Kidney (tissue), 14 donors: Measurements from ENCODE around the gene HOXD3. TPM values are rescaled to one million over a fixed set of nuclear protein-coding genes. Genes with fewer than 3 reads are reported as not detected.

Experiments
- DNase-seq, 5 donors: peaks; one replicate each; pipeline ENCODE4 v3.0.0-alpha.2; 2013 to 2020
- FAIRE-seq: peaks from 2 replicates; lab custom pipeline; 2012; peaks lifted over from hg19 to GRCh38; lab: Jason Lieb, UNC
- H3K27ac ChIP-seq, 2 donors: one replicate each; pipeline ENCODE4 v1.7.0; 2013; ENCODE audit warnings: low read depth in 2 of 2, low read length in 2 of 2, inconsistent platforms in 1 of 2
- H3K27me3 ChIP-seq: one replicate; pipeline ENCODE4 v1.7.1; 2013; ENCODE audit warnings: low read length, inconsistent platforms; ENCODE audit not compliant: control insufficient read depth, insufficient read depth
- H3K36me3 ChIP-seq, 3 donors: one replicate each; pipeline versions ENCODE4 v1.7.0 to v1.7.1; 2013; ENCODE audit warnings: low read length in 3 of 3, control low read depth in 1 of 3, inconsistent platforms in 1 of 3; ENCODE audit not compliant: insufficient read depth in 3 of 3, control insufficient read depth in 2 of 3
- H3K4me1 ChIP-seq, 3 donors: one replicate each; pipeline versions ENCODE4 v1.7.0 to v1.7.1; 2013; ENCODE audit warnings: low read length in 3 of 3, inconsistent platforms in 1 of 3, low read depth in 1 of 3; ENCODE audit not compliant: control insufficient read depth in 2 of 3, insufficient read depth in 2 of 3
- H3K4me3 ChIP-seq, 3 donors: one replicate each; pipeline versions ENCODE4 v1.7.0 to v1.8.1; 2013; ENCODE audit warnings: low read length in 3 of 3, control low read depth in 1 of 3, inconsistent platforms in 1 of 3
- H3K9ac ChIP-seq, 3 donors: one replicate each; pipeline versions ENCODE4 v1.7.0 to v1.7.1; 2013; ENCODE audit warnings: low read length in 3 of 3, control low read depth in 1 of 3, inconsistent platforms in 1 of 3
- H3K9me3 ChIP-seq, 3 donors: one replicate each; pipeline versions ENCODE4 v1.7.0 to v1.7.1; 2013; ENCODE audit warnings: low read length in 3 of 3, control low read depth in 1 of 3, inconsistent platforms in 1 of 3; ENCODE audit not compliant: control insufficient read depth in 2 of 3, insufficient read depth in 1 of 3
- CTCF ChIP-seq: IDR thresholded peaks from 3 replicates; pipeline ENCODE4 v1.5.1; 2012; ENCODE audit warnings: mild to moderate bottlenecking, moderate library complexity, borderline replicate concordance; ENCODE audit not compliant: insufficient read depth; ENCODE audit errors: extremely low read depth
- intact Hi-C: fragments of 100-400 bp; cut with DNase I; formaldehyde crosslinking; loops from one replicate; pipeline ENCODE4 v1.11.1; 2022
- polyA plus RNA-seq: library from polyadenylated mRNA; stranded (reverse); fragments of 350-450 nt; fragmentation: Illumina TruSeq; extraction: RNeasy Lipid Tissue Mini Kit (QIAGEN cat#74804); gene quantifications from one replicate; pipeline ENCODE4 v1.2.3, GENCODE V29; 2014; ENCODE audit warnings: low read depth, low replicate concordance; ENCODE audit not compliant: insufficient read depth
- total RNA-seq: library from RNA; stranded (reverse); fragmentation: NEBNext Ultra II Directional; extraction: Animal tissue kit (Norgen Biotek cat#: 25700); gene quantifications from one replicate; pipeline ENCODE4 v1.2.1, GENCODE V29; 2021
- donor health status: control.
- donor health status: control.
- donor health status: control.
- donor health status: control.
- donor health status: control.
- donor health status: DM: yes; HTN: yes; CAD: no.
- donor health status: Normal renal cell carcinoma (clear cell type).

HOXD3 gene
- total and polyA plus RNA-seq, 2 donors from 2014 or later: 16.9 to 29.3 TPM

- Histone ChIP-seq H3K9ac (peak overlapping the region; percentile 22 to 91 (median 89)), H3K4me1 (peaks cover 0 to 3% (median 0%) of the 10 kb centered on the region in 3 donors), H3K4me3 (peak overlapping the region; percentile 54 to 89 (median 69)), H3K36me3 (peaks cover 0 to 5% (median 0%) of the 10 kb centered on the region in 3 donors), H3K9me3 (no peaks in the 10 kb centered on the region), H3K27ac (peak overlapping the region; percentile 85 to 92), H3K27me3 (no peaks in the 10 kb centered on the region)
- DNase-seq (peak in 3 of 5 donors; percentile 72 to 80 (median 76)), FAIRE-seq (no peak)
- intact Hi-C loops: no loop called here
- no peak for TF ChIP-seq CTCF
These were observed 47.2 kb upstream of the HOXD3 start for GRCh38 chr2:176109946-176110345.

- peaks cover 0 to 3% (median 0%) of the 10 kb centered on the region in 3 donors for H3K4me1 ChIP-seq
- peak overlapping the region; percentile 37 to 91 (median 89) for H3K9ac ChIP-seq
- no peaks in the 10 kb centered on the region for H3K27me3 ChIP-seq
- peak overlapping the region; percentile 85 to 92 for H3K27ac ChIP-seq
- DNase-seq: peak in 2 of 5 donors; percentile 61 to 76
- TF ChIP-seq CTCF: no peak
- intact Hi-C loops: no loop called here
- H3K9me3 ChIP-seq: no peaks in the 10 kb centered on the region
- peaks cover 0 to 5% (median 0%) of the 10 kb centered on the region in 3 donors for H3K36me3 ChIP-seq
- no peak for FAIRE-seq
- H3K4me3 ChIP-seq: peak overlapping the region; percentile 54 to 89 (median 69)
These were observed 46.4 kb upstream of the HOXD3 start for GRCh38 chr2:176110415-176111308.

- peaks cover 0 to 5% (median 0%) of the 10 kb centered on the region in 3 donors for H3K36me3 ChIP-seq
- peaks cover 0 to under 1% (median 0%) of the 10 kb centered on the region in 3 donors for H3K4me1 ChIP-seq
- peak; percentile 89 to 97 (median 93) for DNase-seq
- no peak for FAIRE-seq
- peak; percentile 74 for TF ChIP-seq CTCF
- H3K9ac ChIP-seq: peak overlapping the region; percentile 21 to 91 (median 37)
- no peaks in the 10 kb centered on the region for H3K9me3 ChIP-seq
- H3K4me3 ChIP-seq: peak overlapping the region; percentile 62 to 89 (median 69)
- peak overlapping the region; percentile 92 to 94 for H3K27ac ChIP-seq
- intact Hi-C loops: no loop called here
- no peaks in the 10 kb centered on the region for H3K27me3 ChIP-seq
These were observed 45.8 kb upstream of the HOXD3 start for GRCh38 chr2:176111309-176111663.
